WI38 (cell line): ENCODE results near the gene SP4.
"Not testable (repeated sequence)": the region's sequence is repeated elsewhere in the genome, so short reads cannot be mapped to it uniquely, and the experiment has no call there.

Experiments used
- H3K4me3 ChIP-seq: 2 replicates; pipeline ENCODE4 v1.5.1; 2011; ENCODE audit warnings: low read depth, mild to moderate bottlenecking, control low read depth, low read length
- CTCF ChIP-seq: IDR thresholded peaks from 2 replicates; pipeline ENCODE4 v1.5.1; 2012; ENCODE audit warnings: low read depth, mild to moderate bottlenecking, control low read depth, low read length

SP4 gene

GRCh38 chr7:21514062-21514461 is 86.2 kb downstream of the SP4 start:
- H3K4me3 ChIP-seq, result no peak overlapping the region
- no peak for TF ChIP-seq CTCF

- H3K4me3 ChIP-seq, result no peak overlapping the region
- no peak for TF ChIP-seq CTCF
Measured at GRCh38 chr7:21524680-21525079, 96.8 kb downstream of the SP4 start.

- no peak overlapping the region for H3K4me3 ChIP-seq
- no peak for TF ChIP-seq CTCF
Measured at GRCh38 chr7:21526007-21526406, 98.1 kb downstream of the SP4 start.

GRCh38 chr7:21526448-21526847 is 98.6 kb downstream of the SP4 start:
- TF ChIP-seq CTCF, result no peak
- H3K4me3 ChIP-seq, result no peak overlapping the region

- not testable (repeated sequence) for H3K4me3 ChIP-seq
Measured at GRCh38 chr7:21532485-21532884, 104.6 kb downstream of the SP4 start.

- H3K4me3 ChIP-seq, result not testable (repeated sequence)
Measured at GRCh38 chr7:21533646-21534045, 105.8 kb downstream of the SP4 start.

GRCh38 chr7:21536445-21537118 is 108.7 kb downstream of the SP4 start:
- not testable (repeated sequence) for H3K4me3 ChIP-seq

- TF ChIP-seq CTCF, result no peak
- H3K4me3 ChIP-seq, result no peak overlapping the region
Measured at GRCh38 chr7:21538936-21539495, 111.1 kb downstream of the SP4 start.

GRCh38 chr7:21542891-21543527 is 115.1 kb downstream of the SP4 start, which contains the start of gene DNAH11:
TSS of gene DNAH11 (plus strand) at chr7:21543039. CDS start at chr7:21543246, 207 bp downstream.
- H3K4me3 ChIP-seq, result peak within 1 kb of the TSS; percentile 24; the same call in 1 of the 2 replicates
- TF ChIP-seq CTCF, result no peak
